HG03432 (cell line): ENCODE data around the gene ADGRB3.
"Not testable (repeated sequence)": the region's sequence is repeated elsewhere in the genome, so short reads cannot be mapped to it uniquely, and the experiment has no call there.

Experiments
- ATAC-seq: cut with Tn5 transposase; IDR thresholded peaks from one replicate; pipeline ENCODE4 v1.9.1; 2021; ENCODE audit warnings: mild to moderate bottlenecking, moderate library complexity; ENCODE audit not compliant: unreplicated experiment

ADGRB3 gene

DNA sequence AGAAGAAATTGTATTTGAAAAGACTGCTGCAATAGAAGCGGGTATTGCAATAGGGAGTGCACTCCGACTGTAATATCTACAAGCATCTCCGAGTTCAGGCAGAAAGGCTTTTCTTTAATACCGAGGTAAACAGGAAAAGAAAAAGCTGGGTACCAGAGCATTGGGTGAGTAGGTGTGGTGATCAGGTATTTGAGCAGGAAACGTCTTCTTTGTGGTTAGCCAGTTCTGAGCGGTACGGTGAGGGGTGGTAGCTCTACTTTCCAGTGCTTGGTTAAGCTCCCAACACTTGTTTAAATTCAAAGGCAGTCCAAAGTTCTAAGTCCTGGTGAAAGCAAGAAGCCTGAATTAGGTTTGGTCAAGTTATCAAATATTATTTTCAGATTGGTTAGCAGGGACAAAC lies 757.7 kb downstream of the ADGRB3 start:
- no peak for ATAC-seq

DNA sequence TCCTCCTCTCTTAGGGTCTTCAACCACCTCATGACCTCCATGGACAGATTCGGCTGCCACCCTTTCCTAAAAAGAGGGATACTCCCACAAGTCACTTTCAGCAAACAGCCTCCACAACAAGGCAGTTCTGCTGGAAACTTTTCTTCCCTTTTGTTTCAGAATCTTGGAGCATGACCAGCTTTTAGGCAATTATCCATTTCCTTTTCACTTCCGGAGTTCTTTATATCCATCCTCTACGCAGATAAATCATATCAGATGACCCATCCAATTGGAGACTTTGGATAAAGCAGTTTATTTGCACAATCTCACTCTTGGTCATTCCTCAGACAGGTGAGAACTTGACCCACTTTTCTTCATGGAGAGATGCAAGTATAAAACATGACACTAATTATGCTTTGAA lies 763.2 kb downstream of the ADGRB3 start:
- no peak for ATAC-seq

DNA sequence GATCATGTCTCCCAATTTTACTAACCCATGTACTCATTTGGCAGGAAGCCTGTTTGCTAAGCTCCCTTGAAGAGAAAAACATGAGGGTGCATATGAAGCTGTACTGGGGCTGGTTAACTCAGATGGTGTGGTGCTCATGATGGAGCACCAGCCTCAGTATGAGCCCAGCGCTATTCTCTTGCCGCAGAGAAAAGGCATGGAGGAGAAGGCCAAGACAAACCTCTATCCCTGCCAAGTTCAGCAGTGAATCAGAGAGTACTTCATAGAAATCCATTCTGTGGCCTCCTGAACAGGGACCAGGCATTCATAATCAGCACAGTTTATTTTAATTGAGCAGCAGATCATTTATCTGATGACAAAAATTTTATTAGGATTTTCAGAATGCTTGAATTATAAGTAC lies 763.6 kb downstream of the ADGRB3 start:
- ATAC-seq = no peak

GRCh38 chr6:69408886-69409285 lies 773.8 kb downstream of the ADGRB3 start:
- no peak for ATAC-seq

- ATAC-seq = no peak
Measured at GRCh38 chr6:69416776-69417175, 781.7 kb downstream of the ADGRB3 start.

GRCh38 chr6:69421269-69421668 lies 786.2 kb downstream of the ADGRB3 start:
- ATAC-seq = no peak

- no peak for ATAC-seq
Measured at GRCh38 chr6:69422020-69422419, 786.9 kb downstream of the ADGRB3 start.

DNA sequence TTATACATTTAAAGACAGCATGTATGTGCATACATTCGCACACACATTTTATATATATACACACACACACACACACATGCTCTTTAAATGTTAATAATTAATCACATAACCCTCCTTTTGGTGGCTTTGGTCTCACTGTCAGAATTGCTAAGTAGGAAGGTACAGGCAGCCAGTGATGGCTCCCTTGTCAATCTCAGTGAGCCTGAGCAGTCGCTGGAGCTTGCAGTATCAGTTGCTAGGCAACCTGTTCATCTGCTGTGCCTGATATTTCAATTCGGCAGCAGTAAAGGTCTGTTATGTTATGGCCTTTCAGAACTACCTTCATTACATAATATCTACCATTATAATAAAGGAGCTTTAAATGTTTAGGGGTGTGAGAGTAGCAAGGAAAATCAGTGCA lies 787.4 kb downstream of the ADGRB3 start:
- no peak for ATAC-seq

DNA sequence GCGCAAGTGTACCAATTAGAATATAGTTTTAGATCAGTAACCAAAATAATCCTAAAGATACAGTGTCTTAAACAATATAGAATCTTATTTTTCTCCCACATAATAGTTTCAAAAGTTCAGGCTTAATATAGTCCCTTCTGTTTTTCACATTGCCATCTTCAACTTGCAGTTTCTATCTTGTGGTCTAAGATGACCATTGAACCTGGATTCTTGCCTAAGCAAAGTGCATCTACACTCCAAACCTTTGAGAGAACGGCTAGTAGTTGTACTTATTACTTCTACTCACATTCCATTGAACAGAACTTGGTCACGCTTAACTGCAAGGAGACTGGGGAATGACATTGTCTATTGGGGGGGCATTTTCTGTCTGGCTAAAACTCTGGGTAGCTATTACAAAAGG lies 788.7 kb downstream of the ADGRB3 start:
- ATAC-seq = no peak

- no peak for ATAC-seq
Measured at GRCh38 chr6:69424581-69424980, 789.5 kb downstream of the ADGRB3 start.

- no peak for ATAC-seq
Measured at GRCh38 chr6:69427882-69428281, 792.8 kb downstream of the ADGRB3 start.

DNA sequence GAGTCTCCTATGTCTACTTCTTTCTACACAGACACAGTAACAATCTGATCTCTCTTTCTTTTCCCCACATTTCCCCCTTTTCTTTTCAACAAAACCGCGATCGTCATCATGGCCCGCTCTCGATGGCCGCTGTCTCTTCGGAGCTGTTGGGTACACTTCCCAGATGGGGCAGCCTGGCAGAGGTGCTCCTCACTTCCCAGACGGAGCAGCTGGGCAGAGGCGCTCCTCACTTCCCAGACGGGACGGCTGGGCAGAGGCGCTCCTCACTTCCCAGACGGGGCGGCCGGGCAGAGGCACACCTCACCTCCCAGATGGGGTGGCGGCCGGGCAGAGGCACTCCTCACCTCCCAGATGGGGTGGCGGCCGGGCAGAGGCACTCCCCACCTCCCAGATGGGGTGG lies 797.1 kb downstream of the ADGRB3 start:
- ATAC-seq = not testable (repeated sequence)

- ATAC-seq = not testable (repeated sequence)
Measured at GRCh38 chr6:69433116-69433515, 798.0 kb downstream of the ADGRB3 start.

DNA sequence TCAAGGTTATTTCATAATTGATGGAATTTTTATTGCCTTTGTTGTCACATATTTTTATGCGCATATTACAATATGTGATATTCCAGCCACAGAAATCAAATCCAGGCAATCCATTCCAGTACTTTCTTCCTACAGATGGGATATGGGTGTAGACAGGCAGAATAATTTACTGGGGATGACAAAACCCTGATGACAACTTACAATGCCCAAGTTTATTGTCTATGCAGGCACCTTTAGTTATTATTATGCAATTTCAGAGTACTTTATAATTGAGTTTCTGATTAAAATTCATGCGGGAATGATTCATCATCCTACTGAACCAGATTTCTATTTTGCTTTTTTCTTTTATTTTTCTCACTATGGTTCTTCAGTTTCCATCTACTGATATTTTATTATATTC lies 803.0 kb downstream of the ADGRB3 start:
- no peak for ATAC-seq
